HG03575 (cell line): ENCODE results near the gene MMP1.

Source experiments
- ATAC-seq: cut with Tn5 transposase; IDR thresholded peaks from one replicate; pipeline ENCODE4 v1.9.1; 2021; ENCODE audit not compliant: unreplicated experiment, insufficient number of reproducible peaks, low FRiP score; ENCODE audit errors: extremely low read depth

Gene MMP1

DNA sequence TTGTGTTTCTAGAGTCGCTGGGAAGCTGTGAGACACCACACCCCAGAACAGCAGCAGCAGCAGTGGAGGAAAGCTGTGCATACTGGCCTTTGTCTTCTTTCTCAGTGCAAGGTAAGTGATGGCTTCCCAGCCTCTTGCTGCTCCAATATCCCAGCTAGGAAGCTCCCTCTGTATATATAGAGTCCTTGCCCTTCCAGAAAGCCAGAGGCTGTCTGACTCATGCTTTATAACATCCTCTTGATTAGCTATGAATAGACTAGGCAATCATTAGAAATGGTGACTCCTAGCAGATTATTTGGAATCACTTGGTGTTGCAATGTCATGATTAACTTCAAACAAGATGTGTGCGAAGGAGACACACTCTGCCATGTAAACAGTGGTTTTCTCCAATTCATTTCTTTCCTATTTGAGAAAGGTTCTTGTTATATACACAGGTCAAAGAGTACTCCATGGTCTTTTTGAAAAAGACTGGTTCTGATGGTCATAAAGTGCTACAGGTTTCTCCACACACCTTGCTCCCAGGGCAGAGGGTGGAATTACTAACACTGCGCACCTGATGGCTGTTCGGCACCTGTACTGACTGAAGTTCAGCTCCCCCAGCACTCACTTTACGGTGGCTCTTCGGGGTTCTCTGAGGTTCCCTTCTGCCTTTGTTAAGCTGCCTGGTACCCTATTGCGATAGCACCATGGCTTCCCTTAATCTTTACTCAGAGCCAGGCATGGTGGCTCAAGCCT lies at the start of gene MMP1:
Gene MMP1 (minus strand): TSS at position 149 of the 735 bp plus-strand sequence. CDS start 68 bp downstream, at position 81.
- no peak for ATAC-seq

DNA sequence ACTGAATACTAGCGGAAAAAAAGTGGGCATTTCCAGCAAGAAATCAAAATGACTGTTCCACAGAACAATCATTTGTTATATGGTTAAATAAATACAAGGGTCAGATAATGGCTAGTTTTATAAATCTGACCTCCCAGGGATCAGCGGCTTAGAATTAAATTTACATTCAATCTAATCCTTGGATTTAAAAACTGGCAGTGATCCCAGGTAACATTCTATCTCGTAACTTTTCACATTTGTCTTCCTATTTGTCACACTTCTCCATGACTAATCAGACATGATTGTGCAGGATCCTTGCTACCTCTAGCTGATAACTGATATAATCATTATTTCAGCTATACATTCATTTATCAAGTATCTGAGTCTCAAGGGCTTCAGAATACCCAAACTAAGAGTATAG lies 48.3 kb upstream of the MMP1 start:
- no peak for ATAC-seq

- ATAC-seq = no peak
These were observed 45.5 kb upstream of the MMP1 start, which contains the start of gene MMP3 for GRCh38 chr11:102843489-102843888. TSS of gene MMP3 (minus strand) at chr11:102843609. CDS start at chr11:102843546, 63 bp downstream.

DNA sequence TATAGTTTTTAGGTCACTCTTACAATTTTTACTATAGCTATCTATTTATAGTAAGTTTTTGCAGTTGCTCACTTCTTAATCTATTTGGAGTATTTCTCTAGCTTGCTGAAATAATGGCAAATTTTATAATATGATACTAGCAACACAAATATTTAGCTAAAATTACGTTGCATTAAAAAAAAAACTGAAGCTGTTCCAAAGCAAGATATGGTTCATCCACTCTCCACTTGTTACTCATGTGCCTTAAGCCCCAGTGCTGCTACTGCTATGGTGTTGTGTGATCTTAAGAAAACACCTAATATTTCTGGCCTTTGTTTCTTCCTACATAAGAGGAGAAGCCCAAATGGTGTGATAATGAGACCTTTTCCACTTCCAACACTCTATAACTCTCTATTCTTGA lies 45.0 kb upstream of the MMP1 start:
- no peak for ATAC-seq

- no peak for ATAC-seq
These were observed 42.1 kb upstream of the MMP1 start for GRCh38 chr11:102840018-102840417.

DNA sequence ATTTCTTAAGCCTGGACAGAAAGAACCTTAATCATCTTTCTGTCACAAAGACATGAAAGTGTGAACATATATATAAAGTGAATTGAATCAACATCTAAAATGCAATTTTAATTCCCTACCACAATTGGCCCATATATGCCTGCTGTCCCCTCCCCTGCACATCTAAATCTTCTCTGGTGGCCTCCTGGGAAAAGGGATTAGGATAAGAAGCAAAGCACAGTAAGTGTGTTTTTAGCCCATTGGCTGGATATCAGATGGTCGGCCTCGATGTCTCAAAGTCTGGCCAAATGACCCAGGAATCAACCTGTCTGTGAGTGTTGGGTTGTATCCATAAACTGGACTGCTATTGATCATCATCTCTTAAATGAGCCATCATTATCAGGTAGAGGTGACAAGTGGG lies 39.7 kb upstream of the MMP1 start:
- ATAC-seq = no peak

DNA sequence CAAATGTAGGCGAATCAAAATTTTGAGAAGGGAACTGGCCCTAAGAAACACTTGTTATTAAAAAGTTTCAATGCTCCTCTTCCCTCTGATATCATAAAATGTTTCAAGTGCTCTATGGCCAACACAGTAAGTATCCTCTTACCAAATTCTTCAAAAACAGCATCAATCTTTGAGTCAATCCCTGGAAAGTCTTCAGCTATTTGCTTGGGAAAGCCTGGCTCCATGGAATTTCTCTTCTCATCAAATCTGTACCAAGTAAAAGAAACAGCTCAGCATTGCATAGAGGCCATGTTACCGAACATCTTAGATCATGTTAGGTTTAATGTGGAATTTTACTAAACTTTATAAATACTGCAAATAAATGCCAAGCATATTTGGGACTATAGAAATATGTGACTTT lies 39.2 kb upstream of the MMP1 start:
- ATAC-seq = no peak

DNA sequence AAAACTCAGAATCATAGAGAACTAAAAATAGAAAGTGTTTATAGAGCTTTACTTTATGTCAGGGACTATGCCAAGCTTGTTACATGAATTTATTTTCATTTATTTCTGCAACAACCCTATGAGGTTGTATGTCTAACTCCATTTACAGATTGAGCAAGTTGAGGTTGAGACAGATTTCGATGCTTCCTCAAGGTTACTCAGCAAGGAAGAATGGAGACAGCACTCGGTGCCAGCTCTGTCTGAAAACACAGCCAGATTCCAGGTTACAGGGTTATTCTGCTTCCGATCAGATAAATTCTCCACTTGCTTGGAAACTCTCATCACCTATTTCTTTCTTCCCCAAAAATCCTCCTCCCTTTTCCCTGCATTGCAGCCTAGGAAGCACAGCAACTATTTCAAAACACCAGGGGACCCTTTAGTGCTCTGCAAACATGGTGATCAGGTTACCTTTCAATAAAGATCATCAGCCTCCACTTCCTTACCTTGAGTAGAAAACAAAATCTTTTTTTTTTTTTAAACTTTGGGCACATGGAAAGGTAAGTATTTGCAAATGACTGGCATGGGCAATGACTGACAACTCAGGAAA lies 38.4 kb upstream of the MMP1 start:
- no peak for ATAC-seq

DNA sequence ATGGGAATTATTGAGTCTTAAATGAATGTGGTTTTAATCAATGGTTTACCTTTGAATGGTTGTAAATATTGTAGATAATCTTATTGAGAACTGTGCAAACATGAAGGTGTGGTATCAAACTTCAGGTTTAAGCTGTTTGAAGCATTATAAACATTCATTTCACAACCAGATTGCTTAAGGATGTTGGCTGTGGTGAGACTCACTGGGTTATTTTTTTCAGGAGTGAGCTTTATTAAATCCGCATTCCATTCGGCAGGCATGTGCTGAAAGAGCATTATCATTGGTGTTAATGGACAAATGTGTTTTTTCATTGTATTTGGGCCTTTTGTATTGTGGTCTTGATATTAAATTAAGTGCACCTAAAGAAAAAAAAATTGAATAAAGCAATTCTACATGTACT lies 35.8 kb upstream of the MMP1 start:
- ATAC-seq = no peak

DNA sequence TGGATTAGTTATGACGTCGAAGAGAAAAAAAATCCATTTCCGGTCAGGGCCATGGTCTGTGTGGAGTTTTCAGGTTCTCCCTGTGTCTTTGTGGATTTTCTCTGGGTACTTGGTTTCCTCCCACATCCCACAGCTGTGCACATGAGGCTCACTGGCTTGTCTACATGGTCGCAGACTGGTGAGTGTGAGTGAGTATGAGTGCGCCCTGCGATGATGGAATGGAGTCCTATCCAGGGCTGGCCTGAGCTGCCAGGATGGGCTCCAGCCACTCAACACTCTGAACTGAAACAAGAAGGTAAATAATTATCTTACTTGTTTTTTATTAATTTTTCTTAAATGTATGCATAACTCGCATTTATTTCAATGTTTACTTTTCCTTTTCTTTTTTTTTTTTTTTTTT lies 34.7 kb upstream of the MMP1 start:
- no peak for ATAC-seq

- no peak for ATAC-seq
These were observed 33.8 kb upstream of the MMP1 start for GRCh38 chr11:102831489-102832440.

DNA sequence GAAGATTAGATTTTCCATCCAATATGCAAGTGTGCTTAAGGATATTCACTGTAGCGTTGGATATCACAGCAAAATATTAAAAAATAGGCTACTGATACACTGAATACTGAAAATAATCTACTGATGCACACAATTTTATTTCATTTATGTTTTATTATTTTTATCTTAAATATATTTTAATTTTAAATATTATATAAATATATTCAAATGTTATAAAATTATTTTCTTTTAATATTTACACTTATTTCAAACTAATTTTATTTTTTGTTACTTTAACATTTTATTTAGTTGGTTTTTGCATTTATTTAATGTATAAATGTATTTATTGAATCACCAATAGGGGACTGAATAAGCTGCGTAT lies 33.1 kb upstream of the MMP1 start:
- no peak for ATAC-seq

DNA sequence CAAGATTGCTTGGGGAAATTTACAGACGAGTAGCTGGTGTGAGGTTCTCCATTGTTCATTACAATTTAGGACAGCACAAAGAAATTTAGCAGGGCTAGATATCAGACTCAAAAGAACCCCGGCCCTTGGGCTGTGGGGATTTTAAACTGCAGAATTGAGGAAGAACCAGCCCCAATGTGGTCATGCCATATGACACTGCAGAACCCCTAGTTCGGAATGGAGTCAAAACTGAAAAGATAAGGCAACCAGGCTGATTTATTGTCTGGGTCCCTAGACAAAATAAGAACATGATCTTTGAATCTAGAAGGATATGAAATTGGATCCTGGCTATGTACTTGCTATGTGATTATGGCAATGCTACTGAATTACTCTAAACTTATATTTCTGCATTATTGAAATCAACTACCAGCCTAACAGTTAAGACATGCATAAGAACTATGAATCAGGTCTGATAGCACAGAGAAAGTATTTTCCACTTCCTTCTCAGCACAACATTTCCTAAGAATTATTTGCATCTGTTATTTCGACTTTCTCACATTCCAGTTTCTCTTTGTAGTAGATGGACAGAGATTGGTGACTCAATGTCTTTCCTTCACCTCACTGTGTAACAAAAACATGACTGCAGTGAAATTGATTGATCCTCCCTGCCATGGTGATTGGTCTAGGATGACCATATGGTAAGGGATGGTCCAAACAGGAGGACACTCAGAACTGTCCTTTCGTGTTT lies 32.2 kb upstream of the MMP1 start:
- ATAC-seq = no peak

- no peak for ATAC-seq
These were observed 31.5 kb upstream of the MMP1 start for GRCh38 chr11:102829316-102830000.

- no peak for ATAC-seq
These were observed 26.6 kb upstream of the MMP1 start for GRCh38 chr11:102824556-102824955.

- ATAC-seq = no peak
These were observed 21.5 kb upstream of the MMP1 start for GRCh38 chr11:102819491-102819890.

- no peak for ATAC-seq
These were observed 15.5 kb upstream of the MMP1 start for GRCh38 chr11:102813484-102813883.

GRCh38 chr11:102812188-102812587 lies 14.2 kb upstream of the MMP1 start:
- ATAC-seq = no peak
